Measurements from ENCODE around the gene PABPN1L.

The PABPN1L gene

DNA sequence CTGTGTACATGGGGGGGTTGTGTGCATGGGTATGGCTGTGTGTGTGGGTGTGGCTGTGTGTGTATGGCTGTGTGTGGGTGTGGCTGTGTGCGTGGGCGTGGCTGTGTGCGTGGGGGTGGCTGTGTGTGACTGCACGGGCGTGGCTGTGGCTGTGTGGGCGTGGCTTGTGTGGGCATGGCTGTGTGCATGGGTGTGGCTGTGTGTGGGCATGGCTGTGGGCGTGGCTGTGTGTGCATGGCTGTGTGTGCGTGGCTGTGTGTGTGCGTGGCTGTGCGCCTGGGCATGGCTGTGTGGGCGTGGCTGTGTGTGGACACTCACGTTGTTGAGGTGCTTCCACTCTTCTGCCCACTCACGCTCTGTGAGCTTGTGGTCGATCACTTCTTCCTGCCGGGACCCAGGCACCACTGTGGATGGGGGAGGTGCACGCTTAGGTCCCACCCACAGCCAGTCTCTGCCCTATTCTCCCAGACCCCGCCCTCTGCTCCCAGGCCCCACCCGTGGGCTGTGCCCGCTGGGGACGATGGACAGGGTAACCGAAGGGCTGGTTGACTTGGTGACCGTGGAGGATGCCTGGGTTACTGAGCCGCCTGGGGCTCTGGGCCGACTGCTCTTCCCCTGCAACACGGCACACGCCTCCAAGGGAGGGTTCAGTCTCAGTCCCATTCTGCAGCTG is 16.0 kb upstream of the PABPN1L start:
- no peaks in the 10 kb centered on the region for H3K36me3 ChIP-seq (ENCODE audit: control insufficient read depth in 2 of 2, insufficient read depth in 2 of 2, low read length in 2 of 2)
- peaks cover 3 to 11% of the 10 kb centered on the region in 2 donors for H3K27me3 ChIP-seq (ENCODE audit: control insufficient read depth in 1 of 2, insufficient read depth in 2 of 2, low read length in 2 of 2)
- no peak overlapping the region for H3K4me3 ChIP-seq (ENCODE audit: low read length in 2 of 2)
- H3K9me3 ChIP-seq (ENCODE audit: control insufficient read depth in 2 of 2, low read length in 2 of 2), result no peaks in the 10 kb centered on the region
- H3K27ac ChIP-seq (ENCODE audit: low read length), result no peak overlapping the region
- no peak overlapping the region for H3K9ac ChIP-seq (ENCODE audit: low read length in 2 of 2)
- peaks cover 11% of the 10 kb centered on the region for H3K4me1 ChIP-seq (ENCODE audit: control insufficient read depth, insufficient read depth, low read length)

- H3K4me3 ChIP-seq (ENCODE audit: low read length in 2 of 2), result no peak overlapping the region
- peaks cover 8% of the 10 kb centered on the region for H3K4me1 ChIP-seq (ENCODE audit: control insufficient read depth, insufficient read depth, low read length)
- H3K36me3 ChIP-seq (ENCODE audit: control insufficient read depth in 2 of 2, insufficient read depth in 2 of 2, low read length in 2 of 2), result no peaks in the 10 kb centered on the region
- H3K9me3 ChIP-seq (ENCODE audit: control insufficient read depth in 2 of 2, low read length in 2 of 2), result no peaks in the 10 kb centered on the region
- no peak overlapping the region for H3K27ac ChIP-seq (ENCODE audit: low read length)
- no peak overlapping the region for H3K9ac ChIP-seq (ENCODE audit: low read length in 2 of 2)
- H3K27me3 ChIP-seq (ENCODE audit: control insufficient read depth in 1 of 2, insufficient read depth in 2 of 2, low read length in 2 of 2), result peaks cover 3 to 11% of the 10 kb centered on the region in 2 donors
Observed at GRCh38 chr16:88881675-88882357, 15.4 kb upstream of the PABPN1L start.

- Histone ChIP-seq H3K27ac (ENCODE audit: low read length) (no peak overlapping the region), H3K9me3 (ENCODE audit: control insufficient read depth in 2 of 2, low read length in 2 of 2) (no peaks in the 10 kb centered on the region), H3K36me3 (ENCODE audit: control insufficient read depth in 2 of 2, insufficient read depth in 2 of 2, low read length in 2 of 2) (no peaks in the 10 kb centered on the region), H3K4me1 (ENCODE audit: control insufficient read depth, insufficient read depth, low read length) (peaks cover 3% of the 10 kb centered on the region), H3K27me3 (ENCODE audit: control insufficient read depth in 1 of 2, insufficient read depth in 2 of 2, low read length in 2 of 2) (peaks cover 3 to 11% of the 10 kb centered on the region in 2 donors), H3K4me3 (ENCODE audit: low read length in 2 of 2) (no peak overlapping the region), H3K9ac (ENCODE audit: low read length in 2 of 2) (no peak overlapping the region)
Observed at GRCh38 chr16:88881007-88881615, 14.7 kb upstream of the PABPN1L start.

DNA sequence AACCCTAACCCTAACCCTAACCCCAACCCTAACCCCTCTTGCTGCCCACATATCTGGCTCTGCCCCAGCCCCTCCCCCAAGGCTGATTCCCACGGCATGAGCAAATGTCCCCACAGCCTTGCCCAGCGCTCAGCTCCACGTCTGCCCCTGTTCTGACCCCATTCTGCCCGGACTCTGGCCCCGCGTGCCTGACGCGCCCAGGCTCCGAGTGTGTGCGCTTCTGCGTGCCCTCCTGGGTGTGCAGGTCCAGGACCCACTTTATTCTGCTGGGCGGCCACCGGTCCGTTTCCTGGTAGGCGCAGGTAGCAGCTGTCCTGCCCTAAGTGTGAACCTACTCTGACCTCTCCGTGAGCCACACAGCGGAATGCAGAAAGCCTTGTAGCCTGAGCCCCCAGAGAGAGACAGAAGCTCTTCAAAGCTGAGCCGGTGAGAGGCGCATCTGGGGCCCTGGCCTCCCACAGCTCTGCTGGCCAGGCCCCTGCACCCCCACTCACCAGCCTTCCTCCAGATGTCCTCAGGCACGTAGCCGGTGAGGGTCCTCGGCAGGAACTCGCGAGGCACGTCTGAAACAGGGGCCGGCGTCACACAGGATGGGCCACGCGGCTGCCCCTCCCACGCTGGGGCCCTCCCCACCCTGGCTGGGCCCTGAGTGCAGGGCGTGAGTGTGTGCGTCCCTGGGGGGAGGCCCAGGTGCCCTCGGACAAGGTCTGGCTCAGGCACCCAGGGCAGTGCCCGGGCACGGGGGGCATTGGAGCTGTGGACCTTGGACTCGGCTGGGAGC is 14.0 kb upstream of the PABPN1L start:
- H3K4me1 ChIP-seq (ENCODE audit: control insufficient read depth, insufficient read depth, low read length), result no peaks in the 10 kb centered on the region
- no peaks in the 10 kb centered on the region for H3K9me3 ChIP-seq (ENCODE audit: control insufficient read depth in 2 of 2, low read length in 2 of 2)
- H3K27ac ChIP-seq (ENCODE audit: low read length), result no peak overlapping the region
- no peak overlapping the region for H3K9ac ChIP-seq (ENCODE audit: low read length in 2 of 2)
- no peak overlapping the region for H3K4me3 ChIP-seq (ENCODE audit: low read length in 2 of 2)
- H3K27me3 ChIP-seq (ENCODE audit: control insufficient read depth in 1 of 2, insufficient read depth in 2 of 2, low read length in 2 of 2), result peaks cover 3 to 11% of the 10 kb centered on the region in 2 donors
- no peaks in the 10 kb centered on the region for H3K36me3 ChIP-seq (ENCODE audit: control insufficient read depth in 2 of 2, insufficient read depth in 2 of 2, low read length in 2 of 2)

DNA sequence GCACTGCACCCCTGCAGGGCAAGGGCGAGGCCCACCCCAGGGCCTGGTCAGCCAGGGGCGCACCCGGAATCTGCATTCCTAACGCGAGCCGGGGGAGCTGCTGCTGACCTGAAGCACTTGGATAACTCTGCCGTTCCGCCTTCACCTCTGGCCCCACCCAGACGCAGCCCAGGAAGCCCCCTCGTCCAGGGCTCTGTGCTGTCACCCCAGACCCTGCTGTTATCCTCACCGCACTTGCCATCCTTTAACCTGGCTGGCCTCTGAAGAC is 13.3 kb upstream of the PABPN1L start:
- Histone ChIP-seq H3K4me1 (ENCODE audit: control insufficient read depth, insufficient read depth, low read length) (no peaks in the 10 kb centered on the region), H3K27ac (ENCODE audit: low read length) (no peak overlapping the region), H3K9me3 (ENCODE audit: control insufficient read depth in 2 of 2, low read length in 2 of 2) (no peaks in the 10 kb centered on the region), H3K9ac (ENCODE audit: low read length in 2 of 2) (no peak overlapping the region), H3K36me3 (ENCODE audit: control insufficient read depth in 2 of 2, insufficient read depth in 2 of 2, low read length in 2 of 2) (no peaks in the 10 kb centered on the region), H3K4me3 (ENCODE audit: low read length in 2 of 2) (no peak overlapping the region), H3K27me3 (ENCODE audit: control insufficient read depth in 1 of 2, insufficient read depth in 2 of 2, low read length in 2 of 2) (peaks cover 3 to 11% of the 10 kb centered on the region in 2 donors)

DNA sequence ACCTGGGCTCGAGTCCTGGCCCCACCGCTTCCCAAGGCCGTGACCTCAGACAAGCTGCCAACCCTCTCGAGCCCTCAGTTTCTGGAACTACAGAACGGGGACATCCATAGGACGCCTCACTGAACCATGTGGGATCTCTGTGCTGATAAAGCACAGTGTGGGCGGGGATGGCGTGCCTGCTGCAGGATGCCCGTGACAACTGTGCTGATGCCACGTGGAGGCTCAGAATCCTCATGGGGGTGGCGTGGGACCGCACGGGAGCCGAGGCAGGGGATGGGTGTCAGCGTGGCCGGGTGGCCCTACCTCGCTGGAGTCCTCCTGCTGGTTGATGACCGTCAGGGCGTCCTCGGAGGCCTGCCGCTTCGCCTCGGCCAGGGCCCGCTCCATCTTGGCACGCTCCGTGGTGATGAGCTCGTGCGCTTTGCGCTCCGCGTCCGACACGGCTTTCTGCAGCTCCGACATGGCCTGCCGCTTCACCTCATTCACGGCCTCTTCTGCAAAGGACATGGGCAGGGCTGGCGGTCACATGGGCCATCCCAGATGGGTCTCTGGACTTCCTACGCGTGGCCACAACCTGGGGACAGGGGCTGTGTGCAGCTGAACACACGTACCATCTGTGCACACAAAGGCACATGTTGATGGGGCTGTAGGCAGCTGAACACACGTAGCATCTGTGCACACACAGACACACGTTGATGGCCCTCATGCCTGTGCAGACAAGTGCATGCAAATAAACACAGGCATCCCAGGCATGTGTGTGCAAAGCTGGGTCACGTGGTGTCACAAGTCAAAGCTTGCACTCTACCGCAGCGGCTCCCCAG is 12.7 kb upstream of the PABPN1L start:
- Histone ChIP-seq H3K4me1 (ENCODE audit: control insufficient read depth, insufficient read depth, low read length) (no peaks in the 10 kb centered on the region), H3K4me3 (ENCODE audit: low read length in 2 of 2) (no peak overlapping the region), H3K36me3 (ENCODE audit: control insufficient read depth in 2 of 2, insufficient read depth in 2 of 2, low read length in 2 of 2) (no peaks in the 10 kb centered on the region), H3K9me3 (ENCODE audit: control insufficient read depth in 2 of 2, low read length in 2 of 2) (no peaks in the 10 kb centered on the region), H3K27ac (ENCODE audit: low read length) (no peak overlapping the region), H3K9ac (ENCODE audit: low read length in 2 of 2) (no peak overlapping the region), H3K27me3 (ENCODE audit: control insufficient read depth in 1 of 2, insufficient read depth in 2 of 2, low read length in 2 of 2) (peaks cover 3 to 11% of the 10 kb centered on the region in 2 donors)

- Histone ChIP-seq H3K4me3 (ENCODE audit: low read length in 2 of 2) (no peak overlapping the region), H3K9me3 (ENCODE audit: control insufficient read depth in 2 of 2, low read length in 2 of 2) (no peaks in the 10 kb centered on the region), H3K4me1 (ENCODE audit: control insufficient read depth, insufficient read depth, low read length) (no peaks in the 10 kb centered on the region), H3K9ac (ENCODE audit: low read length in 2 of 2) (no peak overlapping the region), H3K27me3 (ENCODE audit: control insufficient read depth in 1 of 2, insufficient read depth in 2 of 2, low read length in 2 of 2) (peaks cover 3 to 11% of the 10 kb centered on the region in 2 donors), H3K36me3 (ENCODE audit: control insufficient read depth in 2 of 2, insufficient read depth in 2 of 2, low read length in 2 of 2) (no peaks in the 10 kb centered on the region), H3K27ac (ENCODE audit: low read length) (no peak overlapping the region)
Observed at GRCh38 chr16:88878356-88878755, 11.9 kb upstream of the PABPN1L start.

GRCh38 chr16:88877564-88878289 is 11.3 kb upstream of the PABPN1L start:
- Histone ChIP-seq H3K27me3 (ENCODE audit: control insufficient read depth in 1 of 2, insufficient read depth in 2 of 2, low read length in 2 of 2) (peaks cover 3 to 11% of the 10 kb centered on the region in 2 donors), H3K4me1 (ENCODE audit: control insufficient read depth, insufficient read depth, low read length) (no peaks in the 10 kb centered on the region), H3K9me3 (ENCODE audit: control insufficient read depth in 2 of 2, low read length in 2 of 2) (no peaks in the 10 kb centered on the region), H3K4me3 (ENCODE audit: low read length in 2 of 2) (no peak overlapping the region), H3K9ac (ENCODE audit: low read length in 2 of 2) (no peak overlapping the region), H3K27ac (ENCODE audit: low read length) (no peak overlapping the region), H3K36me3 (ENCODE audit: control insufficient read depth in 2 of 2, insufficient read depth in 2 of 2, low read length in 2 of 2) (no peaks in the 10 kb centered on the region)

GRCh38 chr16:88876942-88877526 is 10.6 kb upstream of the PABPN1L start:
- H3K4me3 ChIP-seq (ENCODE audit: low read length in 2 of 2), result no peak overlapping the region
- no peaks in the 10 kb centered on the region for H3K36me3 ChIP-seq (ENCODE audit: control insufficient read depth in 2 of 2, insufficient read depth in 2 of 2, low read length in 2 of 2)
- no peak overlapping the region for H3K27ac ChIP-seq (ENCODE audit: low read length)
- H3K9ac ChIP-seq (ENCODE audit: low read length in 2 of 2), result no peak overlapping the region
- no peaks in the 10 kb centered on the region for H3K4me1 ChIP-seq (ENCODE audit: control insufficient read depth, insufficient read depth, low read length)
- peaks cover 3 to 11% of the 10 kb centered on the region in 2 donors for H3K27me3 ChIP-seq (ENCODE audit: control insufficient read depth in 1 of 2, insufficient read depth in 2 of 2, low read length in 2 of 2)
- H3K9me3 ChIP-seq (ENCODE audit: control insufficient read depth in 2 of 2, low read length in 2 of 2), result no peaks in the 10 kb centered on the region
